Esophagus squamous epithelium (tissue), 5 donors: ENCODE data around the gene ANAPC15. TPM values are rescaled to one million over a fixed set of nuclear protein-coding genes. Genes with fewer than 3 reads are reported as not detected.

Source experiments
- DNase-seq: peaks from one replicate; lab custom pipeline; 2025; lab: John Stamatoyannopoulos, UW
- H3K27ac ChIP-seq, 4 donors: fragments of 200-600 bp; sonication (generic); one replicate each; pipeline ENCODE4 v1.5.1; 2016 to 2019; ENCODE audit warnings: mild to moderate bottlenecking in 1 of 4
- H3K27me3 ChIP-seq, 4 donors: fragments of 200-600 bp; sonication (generic); 1 replicate in 3 of 4; 2 replicates in 1 of 4; pipeline versions ENCODE4 v1.5.1 to v1.6.0; 2017 to 2021; ENCODE audit warnings: antibody characterized with exemption in 1 of 4
- H3K36me3 ChIP-seq, 3 donors: fragments of 200-600 bp; sonication (generic); one replicate each; pipeline ENCODE4 v1.5.1; 2016 to 2019
- H3K4me1 ChIP-seq, 3 donors: fragments of 200-600 bp; sonication (generic); one replicate each; pipeline ENCODE4 v1.5.1; 2017 to 2019
- H3K4me3 ChIP-seq, 4 donors: fragments of 200-600 bp; sonication (generic); 1 replicate in 3 of 4; 2 replicates in 1 of 4; pipeline ENCODE4 v1.5.1; 2016 to 2019; ENCODE audit warnings: mild to moderate bottlenecking in 2 of 4, moderate library complexity in 1 of 4
- H3K9me3 ChIP-seq, 3 donors: fragments of 200-600 bp; sonication (generic); one replicate each; pipeline ENCODE4 v1.5.1; 2016 to 2019
- POLR2A ChIP-seq, 4 donors: fragments of 450-650 bp; IDR thresholded peaks; one replicate each; pipeline ENCODE4 v1.6.1; 2017; ENCODE audit warnings: antibody characterized with exemption in 4 of 4, mild to moderate bottlenecking in 4 of 4, moderate library complexity in 3 of 4
- WGBS, 2 donors: methylation state at CpG; one replicate each; pipeline ENCODE4 v1.1.5; 2018; 5-methylcytosine and 5-hydroxymethylcytosine counted together
- intact Hi-C: fragments of 100-400 bp; cut with DNase I; formaldehyde crosslinking; loops from one replicate; pipeline ENCODE4 v1.15.0; 2022
- small RNA-seq, 4 donors: library from RNA; depleted of rRNA; stranded (forward); fragments of <200 nt; gene quantifications; one replicate each; pipeline ENCODE3, GENCODE V24; 2016
- total RNA-seq, 4 donors: library from RNA; depleted of rRNA; stranded (reverse); fragments of >200 nt; gene quantifications; one replicate each; pipeline ENCODE4 v1.1.0, GENCODE V29; 2016
- donor health status: DM: yes; HTN: yes; CAD: no.

The ANAPC15 gene
- total RNA-seq, 4 donors from 2014 or later = 17.7 to 35.3 (median 23.5) TPM

DNA sequence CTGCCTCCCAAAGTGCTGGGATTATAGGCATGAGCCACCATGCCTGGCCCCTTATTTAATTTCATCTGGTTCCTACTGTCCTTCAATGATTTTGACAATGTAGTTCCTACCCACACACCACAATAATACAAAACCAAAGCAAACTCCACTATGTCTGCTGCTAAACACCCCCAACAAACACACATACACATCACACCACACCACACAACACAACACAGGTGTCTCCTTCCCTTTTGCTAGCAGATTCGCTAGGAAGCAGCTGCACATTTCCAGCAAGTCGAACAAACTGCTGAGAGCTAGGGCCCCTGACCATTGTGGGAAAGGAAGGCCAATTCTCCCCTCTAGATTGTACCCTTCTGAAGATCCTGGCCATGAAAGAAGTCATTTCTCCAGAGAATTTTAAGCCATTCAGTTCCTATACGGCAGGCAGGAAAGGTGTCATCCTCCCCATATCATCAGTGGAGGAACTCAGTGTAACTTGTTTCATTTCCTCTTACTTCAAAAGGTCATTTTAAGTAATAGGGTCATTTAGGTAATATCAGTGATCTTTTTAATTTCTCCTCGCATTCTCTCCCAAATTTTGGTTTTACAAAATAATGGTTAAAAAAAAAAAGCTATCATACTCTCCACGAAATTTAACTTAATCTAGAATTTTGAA lies 50.6 kb downstream of the ANAPC15 start:
- no peak for TF ChIP-seq POLR2A (IDR thresholded peaks at IDR 0.05)
- Histone ChIP-seq H3K36me3 (peaks cover 0 to 40% (median 0%) of the 10 kb centered on the region in 3 donors), H3K27ac (no peak overlapping the region), H3K9me3 (no peaks in the 10 kb centered on the region), H3K27me3 (no peaks in the 10 kb centered on the region), H3K4me1 (peaks cover 6 to 43% (median 8%) of the 10 kb centered on the region in 3 donors), H3K4me3 (no peak overlapping the region)
- no peak for DNase-seq
- intact Hi-C loops = no loop called here
- WGBS, 2 donors = 88 to 91% methylated on average over 5 of the region's 5 CpGs

Small RNAs within 50 kb of the gene (small RNA-seq; reads per million reads assigned to genes)
- gene MIR3165 = 0 to 0.18 (median 0) reads per million in 4 donors

Other genes starting within 250 kb of the ANAPC15 start
- not detected for gene DEFB131B, start 234.2 kb downstream of the ANAPC15 start, total RNA-seq
- gene XNDC1N, start 184.1 kb downstream of the ANAPC15 start, total RNA-seq = 10 to 100 TPM in 1 of 4 donors, 1 to 10 TPM in 2, under 1 TPM in 1; 0.85 to 12.2 (median 4.9) TPM
- gene RNF121, start 183.6 kb downstream of the ANAPC15 start, total RNA-seq = 10 to 100 TPM; 10.9 to 17.6 (median 16.3) TPM
- 1 to 10 TPM; 1.6 to 6.5 (median 4.8) TPM for gene IL18BP, start 113.8 kb downstream of the ANAPC15 start, total RNA-seq
- 100 to 1,000 TPM; 142 to 237 (median 177) TPM for gene NUMA1, start 32.2 kb downstream of the ANAPC15 start, total RNA-seq
- gene LRRC51, start 31.8 kb downstream of the ANAPC15 start, total RNA-seq = 1 to 10 TPM; 2.1 to 4.2 (median 3.2) TPM
- 10 to 100 TPM; 80.1 to 99.1 (median 97.7) TPM for gene LAMTOR1, start 9.4 kb downstream of the ANAPC15 start, total RNA-seq
- not detected for gene TOMT, start 6.8 kb downstream of the ANAPC15 start, total RNA-seq
- under 1 TPM in 1 of 4 donors, not detected in 3; 0.35 TPM for gene FOLR3, start 23.0 kb upstream of the ANAPC15 start, total RNA-seq
- 1 to 10 TPM in 2 of 4 donors, under 1 TPM in 1, not detected in 1; 0.38 to 7.6 (median 1.5) TPM for gene FOLR1, start 79.4 kb upstream of the ANAPC15 start, total RNA-seq
- gene FOLR2, start 104.1 kb upstream of the ANAPC15 start, total RNA-seq = 10 to 100 TPM in 1 of 4 donors, 1 to 10 TPM in 2, not detected in 1; 1.7 to 41.6 (median 9.1) TPM
- 10 to 100 TPM; 22.4 to 61.2 (median 26.3) TPM for gene INPPL1, start 112.1 kb upstream of the ANAPC15 start, total RNA-seq
- gene PHOX2A, start 131.5 kb upstream of the ANAPC15 start, total RNA-seq = not detected